Activated CD4-positive, alpha-beta memory T cell treated with anti-CD3 and anti-CD28 coated beads, Interleukin-2, amount 10 ng/mL, durations not matched to agents 7 days and 5 days (primary cell): ENCODE results near the gene WFS1. TPM values are rescaled to one million over a fixed set of nuclear protein-coding genes. Genes with fewer than 3 reads are reported as not detected.

Source experiments
- CTCF ChIA-PET: fragments of 350-600 bp; sonication (Branson Sonifier 250); formaldehyde crosslinking; loops from one replicate; lab custom pipeline; 2021; ENCODE audit warnings: antibody characterized with exemption, inconsistent platforms; lab: Charles Lee
- POLR2A ChIA-PET: fragments of 350-600 bp; sonication (Branson Sonifier 250); formaldehyde crosslinking; loops from one replicate; lab custom pipeline; 2021; ENCODE audit warnings: antibody characterized with exemption; lab: Charles Lee
- DNase-seq: peaks from one replicate; pipeline ENCODE4 v3.0.0-alpha.2; 2020
- H3K27ac Mint-ChIP-seq: one replicate; pipeline ENCODE4 v1.8.0; 2021; ENCODE audit warnings: mild to moderate bottlenecking, mixed read lengths
- H3K27me3 Mint-ChIP-seq: one replicate; pipeline ENCODE4 v1.8.0; 2021; ENCODE audit warnings: mixed read lengths
- H3K36me3 Mint-ChIP-seq: one replicate; pipeline ENCODE4 v1.8.0; 2021; ENCODE audit warnings: low read depth, mixed read lengths
- H3K4me1 Mint-ChIP-seq: one replicate; pipeline ENCODE4 v1.8.0; 2021; ENCODE audit warnings: mixed read lengths
- H3K4me3 Mint-ChIP-seq: one replicate; pipeline ENCODE4 v1.8.0; 2021; ENCODE audit warnings: mild to moderate bottlenecking, mixed read lengths
- H3K9me3 Mint-ChIP-seq: one replicate; pipeline ENCODE4 v1.8.0; 2021; ENCODE audit warnings: mixed read lengths
- total RNA-seq, 2 experiments: library from RNA; stranded (reverse); gene quantifications; one replicate each; pipeline ENCODE4 v1.2.3, GENCODE V29; 2021

Gene WFS1
- total RNA-seq, 2 experiments from 2014 or later: 2.4 to 3.5 TPM

GRCh38 chr4:6302869-6303268, 33.2 kb downstream of the WFS1 start:
- Mint-ChIP-seq H3K36me3 (no peaks in the 10 kb centered on the region), H3K4me1 (no peaks in the 10 kb centered on the region), H3K9me3 (no peaks in the 10 kb centered on the region), H3K4me3 (no peak overlapping the region), H3K27me3 (peaks cover 22% of the 10 kb centered on the region), H3K27ac (no peak overlapping the region)
- ChIA-PET POLR2A (no interaction called here), CTCF (no interaction called here)
- DNase-seq: no peak

- Mint-ChIP-seq H3K27me3 (peaks cover 31% of the 10 kb centered on the region), H3K9me3 (no peaks in the 10 kb centered on the region), H3K36me3 (no peaks in the 10 kb centered on the region), H3K4me1 (no peaks in the 10 kb centered on the region), H3K27ac (no peak overlapping the region), H3K4me3 (no peak overlapping the region)
- POLR2A ChIA-PET: no interaction called here
- DNase-seq: no peak
- CTCF ChIA-PET: no interaction called here
Observed at GRCh38 chr4:6303943-6304342, 34.3 kb downstream of the WFS1 start.

- Mint-ChIP-seq H3K27ac (no peak overlapping the region), H3K4me3 (no peak overlapping the region), H3K36me3 (no peaks in the 10 kb centered on the region), H3K27me3 (peaks cover 50% of the 10 kb centered on the region), H3K9me3 (no peaks in the 10 kb centered on the region), H3K4me1 (peaks cover 1% of the 10 kb centered on the region)
- DNase-seq: no peak
- ChIA-PET POLR2A (no interaction called here), CTCF (interaction anchor here (0.9 to 1.3 kb wide), 2 partner anchors 26 to 57 kb away, joined by 3 to 5 read pairs; no protein-coding TSS in a partner anchor)
Observed at GRCh38 chr4:6306299-6306698, 36.6 kb downstream of the WFS1 start.

GRCh38 chr4:6307230-6307629, 37.6 kb downstream of the WFS1 start:
- no peaks in the 10 kb centered on the region for H3K36me3 Mint-ChIP-seq
- H3K4me1 Mint-ChIP-seq: peaks cover 1% of the 10 kb centered on the region
- no peak overlapping the region for H3K4me3 Mint-ChIP-seq
- H3K27ac Mint-ChIP-seq: no peak overlapping the region
- H3K27me3 Mint-ChIP-seq: peaks cover 56% of the 10 kb centered on the region
- ChIA-PET POLR2A (no interaction called here), CTCF (interaction anchor here (1.8 to 1.9 kb wide), 2 partner anchors 43 to 57 kb away, joined by 4 to 13 read pairs; no protein-coding TSS in a partner anchor)
- DNase-seq: no peak
- H3K9me3 Mint-ChIP-seq: no peaks in the 10 kb centered on the region

GRCh38 chr4:6307891-6308290, 38.2 kb downstream of the WFS1 start:
- Mint-ChIP-seq H3K36me3 (no peaks in the 10 kb centered on the region), H3K4me3 (no peak overlapping the region), H3K27me3 (peaks cover 62% of the 10 kb centered on the region), H3K4me1 (peaks cover 1% of the 10 kb centered on the region), H3K9me3 (no peaks in the 10 kb centered on the region), H3K27ac (no peak overlapping the region)
- ChIA-PET CTCF (interaction anchor here (0.8 to 1.9 kb wide), 5 partner anchors 13 to 58 kb away, joined by 4 to 13 read pairs (median 4); no protein-coding TSS in a partner anchor), POLR2A (no interaction called here)
- no peak for DNase-seq

- ChIA-PET CTCF (interaction anchor here (0.7 to 1.9 kb wide), 7 partner anchors 12 to 59 kb away, joined by 3 to 13 read pairs (median 4); no protein-coding TSS in a partner anchor), POLR2A (no interaction called here)
- Mint-ChIP-seq H3K27ac (no peak overlapping the region), H3K27me3 (peaks cover 70% of the 10 kb centered on the region), H3K36me3 (no peaks in the 10 kb centered on the region), H3K9me3 (no peaks in the 10 kb centered on the region), H3K4me3 (no peak overlapping the region), H3K4me1 (peaks cover 1% of the 10 kb centered on the region)
- DNase-seq: no peak
Observed at GRCh38 chr4:6308899-6309643, 39.4 kb downstream of the WFS1 start.

GRCh38 chr4:6309777-6310176, 40.1 kb downstream of the WFS1 start:
- Mint-ChIP-seq H3K36me3 (no peaks in the 10 kb centered on the region), H3K4me1 (peaks cover 1% of the 10 kb centered on the region), H3K4me3 (no peak overlapping the region), H3K27me3 (peaks cover 70% of the 10 kb centered on the region), H3K27ac (no peak overlapping the region), H3K9me3 (no peaks in the 10 kb centered on the region)
- ChIA-PET POLR2A (no interaction called here), CTCF (no interaction called here)
- DNase-seq: no peak

- Mint-ChIP-seq H3K9me3 (no peaks in the 10 kb centered on the region), H3K4me3 (no peak overlapping the region), H3K27me3 (peaks cover 54% of the 10 kb centered on the region), H3K36me3 (no peaks in the 10 kb centered on the region), H3K4me1 (peaks cover 1% of the 10 kb centered on the region), H3K27ac (no peak overlapping the region)
- DNase-seq: no peak
- ChIA-PET POLR2A (no interaction called here), CTCF (no interaction called here)
Observed at GRCh38 chr4:6313216-6313615, 43.6 kb downstream of the WFS1 start.

GRCh38 chr4:6316461-6317003, 46.9 kb downstream of the WFS1 start:
- Mint-ChIP-seq H3K9me3 (no peaks in the 10 kb centered on the region), H3K27ac (no peak overlapping the region), H3K4me3 (no peak overlapping the region), H3K4me1 (peaks cover 19% of the 10 kb centered on the region), H3K36me3 (no peaks in the 10 kb centered on the region), H3K27me3 (peaks cover 27% of the 10 kb centered on the region)
- POLR2A ChIA-PET: no interaction called here
- CTCF ChIA-PET: interaction anchor here (0.9 to 2.4 kb wide), 3 partner anchors 11 to 66 kb away, joined by 4 to 13 read pairs (median 5); no protein-coding TSS in a partner anchor
- DNase-seq: no peak

GRCh38 chr4:6318206-6318605, 48.6 kb downstream of the WFS1 start:
- peaks cover 33% of the 10 kb centered on the region for H3K4me1 Mint-ChIP-seq
- no peaks in the 10 kb centered on the region for H3K9me3 Mint-ChIP-seq
- no peak overlapping the region for H3K4me3 Mint-ChIP-seq
- ChIA-PET CTCF (no interaction called here), POLR2A (no interaction called here)
- no peak overlapping the region for H3K27ac Mint-ChIP-seq
- H3K27me3 Mint-ChIP-seq: peaks cover 22% of the 10 kb centered on the region
- no peaks in the 10 kb centered on the region for H3K36me3 Mint-ChIP-seq
- no peak for DNase-seq

GRCh38 chr4:6319530-6320150, 50.0 kb downstream of the WFS1 start:
- Mint-ChIP-seq H3K4me3 (no peak overlapping the region), H3K27me3 (peaks cover 27% of the 10 kb centered on the region)

GRCh38 chr4:6320663-6321062, 51.0 kb downstream of the WFS1 start:
- no peaks in the 10 kb centered on the region for H3K9me3 Mint-ChIP-seq
- no peak for DNase-seq
- H3K27ac Mint-ChIP-seq: no peak overlapping the region
- H3K4me1 Mint-ChIP-seq: peaks cover 52% of the 10 kb centered on the region
- no peak overlapping the region for H3K4me3 Mint-ChIP-seq
- ChIA-PET CTCF (interaction anchor here (1.4 to 14.4 kb wide), 5 partner anchors 11 to 186 kb away, joined by 4 to 341 read pairs (median 22); partner anchors contain the start of gene WFS1), POLR2A (interaction anchor here (1.2 to 1.6 kb wide), 3 partner anchors 10 to 140 kb away, joined by 4 to 7 read pairs (median 5); no protein-coding TSS in a partner anchor)
- peaks cover 29% of the 10 kb centered on the region for H3K27me3 Mint-ChIP-seq
- no peaks in the 10 kb centered on the region for H3K36me3 Mint-ChIP-seq

More at GRCh38 chr4:6319530-6320150, 50.0 kb downstream of the WFS1 start:
- H3K27ac Mint-ChIP-seq: no peak overlapping the region
- H3K9me3 Mint-ChIP-seq: no peaks in the 10 kb centered on the region
- ChIA-PET POLR2A (interaction anchor here (1.2 to 1.6 kb wide), 3 partner anchors 11 to 139 kb away, joined by 4 to 7 read pairs (median 5); no protein-coding TSS in a partner anchor), CTCF (interaction anchor here (1.5 to 14.4 kb wide), 4 partner anchors 12 to 185 kb away, joined by 6 to 341 read pairs (median 126); partner anchors contain the start of gene WFS1)
- peaks cover 43% of the 10 kb centered on the region for H3K4me1 Mint-ChIP-seq
- DNase-seq: no peak
- H3K36me3 Mint-ChIP-seq: no peaks in the 10 kb centered on the region

- DNase-seq: no peak
- Mint-ChIP-seq H3K9me3 (no peaks in the 10 kb centered on the region), H3K27ac (no peak overlapping the region), H3K36me3 (no peaks in the 10 kb centered on the region), H3K4me1 (peaks cover 52% of the 10 kb centered on the region), H3K4me3 (no peak overlapping the region), H3K27me3 (peaks cover 31% of the 10 kb centered on the region)
- ChIA-PET CTCF (interaction anchor here (0.6 to 14.4 kb wide), 5 partner anchors 10 to 294 kb away, joined by 3 to 341 read pairs (median 22); partner anchors contain the start of gene WFS1), POLR2A (no interaction called here)
Observed at GRCh38 chr4:6321361-6321760, 51.7 kb downstream of the WFS1 start.
